Smooth muscle cell of bladder (primary cell): Measurements from ENCODE around the gene ARL4D. TPM values are rescaled to one million over a fixed set of nuclear protein-coding genes. Genes with fewer than 3 reads are reported as not detected.

Experiments
- total RNA-seq: library from RNA; depleted of rRNA; stranded (reverse); fragments of >200 nt; gene quantifications from 2 replicates; pipeline ENCODE4 v1.2.3, GENCODE V29; 2014

ARL4D gene
- total RNA-seq, result 36.0 and 49.8 TPM in 2 replicates

GRCh38 chr17:43398724-43399595, at the start of gene ARL4D:
Gene ARL4D, plus strand, starts transcription at chr17:43398993. Its CDS starts 740 bp downstream, at chr17:43399733.

Other genes with a start within 250 kb of the ARL4D start
- gene NBR1, start 227.8 kb upstream of the ARL4D start, total RNA-seq, result 110 and 112 TPM in 2 replicates
- 1.1 and 1.7 TPM in 2 replicates for gene TMEM106A, start 187.1 kb upstream of the ARL4D start, total RNA-seq
- not detected in 2 replicates for gene CCDC200, start 170.4 kb upstream of the ARL4D start, total RNA-seq
- gene RNU2-1, start 165.0 kb upstream of the ARL4D start, total RNA-seq, result not detected in 2 replicates
- 37.0 and 41.2 TPM in 2 replicates for gene DHX8, start 85.0 kb downstream of the ARL4D start, total RNA-seq
- 1.3 and 1.4 TPM in 2 replicates for gene ETV4, start 147.3 kb downstream of the ARL4D start, total RNA-seq